ENCODE results near the gene CHMP6. TPM values are rescaled to one million over a fixed set of nuclear protein-coding genes. Genes with fewer than 3 reads are reported as not detected.

The CHMP6 gene
- total RNA-seq, 3 donors from 2014 or later (not counting 1 experiment from before 2014, with no cell fraction given), result 26.8 to 33.3 (median 33.0) TPM

DNA sequence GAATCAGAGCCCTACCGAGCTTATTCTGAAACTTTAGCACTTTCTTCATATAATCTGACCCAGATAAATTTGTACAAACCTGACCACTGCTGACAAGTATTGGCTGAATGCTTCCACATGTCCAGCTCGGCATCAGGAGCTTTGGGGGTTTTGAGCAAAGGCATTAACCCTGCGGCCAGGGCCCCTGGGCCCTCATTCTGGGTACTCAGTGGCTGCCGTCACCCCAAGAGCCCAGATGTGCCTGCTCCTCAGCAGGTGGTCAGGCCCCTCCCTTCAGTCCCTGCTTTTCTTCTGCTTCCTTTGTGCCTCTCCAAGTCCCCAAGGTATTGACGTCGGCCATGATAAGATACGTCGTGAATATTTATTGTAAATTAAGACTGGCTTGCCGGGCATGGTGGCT lies 47.3 kb upstream of the CHMP6 start:
- H3K4me3 ChIP-seq (ENCODE audit: low read length), result no peak overlapping the region
- Mint-ChIP-seq H3K36me3 (peaks cover 10% of the 10 kb centered on the region), H3K27ac (no peak overlapping the region), H3K4me3 (no peak overlapping the region), H3K9me3 (no peaks in the 10 kb centered on the region), H3K27me3 (ENCODE audit: low read depth in 2 of 2) (no peaks in the 10 kb centered on the region), H3K4me1 (peaks cover 13 to 14% of the 10 kb centered on the region in 2 donors)
- no peaks in the 10 kb centered on the region for H3K27me3 ChIP-seq (ENCODE audit: control insufficient read depth, insufficient read depth, low read length)
- H3K9me3 ChIP-seq (ENCODE audit: control insufficient read depth, insufficient read depth, low read length), result no peaks in the 10 kb centered on the region
- DNase-seq (no peak), ATAC-seq (no peak)
- intact Hi-C loops (cut with micrococcal nuclease), result no loop called here
- H3K36me3 ChIP-seq (ENCODE audit: control insufficient read depth, insufficient read depth, low read length), result peaks cover 20% of the 10 kb centered on the region
- 96% methylated on average over 9 of the region's 9 CpGs for WGBS (ENCODE audit: insufficient coverage)
- H3K27ac ChIP-seq (ENCODE audit: low read length), result no peak overlapping the region
- H3K4me1 ChIP-seq (ENCODE audit: control insufficient read depth, insufficient read depth, low read length), result peaks cover 23% of the 10 kb centered on the region
- no peak for TF ChIP-seq CTCF (IDR thresholded peaks at IDR 0.05)

DNA sequence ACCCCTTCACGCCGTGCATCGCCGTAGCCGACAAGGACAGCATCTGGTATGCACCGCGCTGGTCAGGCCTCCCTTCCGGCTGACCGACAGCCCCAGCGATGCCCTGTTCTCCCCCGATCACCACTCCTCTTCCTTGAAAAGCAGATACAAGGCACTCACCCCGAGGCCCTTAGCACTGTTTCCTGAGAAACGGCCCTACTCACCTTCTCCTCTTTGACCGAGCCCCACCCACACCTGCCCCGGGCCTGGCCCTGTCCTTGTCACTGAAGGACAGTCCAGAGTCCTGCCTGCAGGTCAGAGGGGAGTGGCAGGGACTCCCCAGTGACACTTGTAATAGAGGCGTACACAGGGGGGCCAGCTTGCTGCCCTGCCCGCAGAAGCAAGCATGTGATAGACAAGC lies 45.9 kb upstream of the CHMP6 start:
- Histone ChIP-seq H3K27ac (ENCODE audit: low read length) (no peak overlapping the region), H3K9me3 (ENCODE audit: control insufficient read depth, insufficient read depth, low read length) (no peaks in the 10 kb centered on the region), H3K27me3 (ENCODE audit: control insufficient read depth, insufficient read depth, low read length) (no peaks in the 10 kb centered on the region), H3K4me3 (ENCODE audit: low read length) (no peak overlapping the region), H3K36me3 (ENCODE audit: control insufficient read depth, insufficient read depth, low read length) (peaks cover 22% of the 10 kb centered on the region), H3K4me1 (ENCODE audit: control insufficient read depth, insufficient read depth, low read length) (peaks cover 15% of the 10 kb centered on the region)
- Mint-ChIP-seq H3K4me1 (peaks cover 10% of the 10 kb centered on the region in 2 donors), H3K27ac (peak overlapping the region in 1 of 2 donors; percentile 11), H3K9me3 (no peaks in the 10 kb centered on the region), H3K4me3 (no peak overlapping the region), H3K27me3 (ENCODE audit: low read depth in 2 of 2) (no peaks in the 10 kb centered on the region), H3K36me3 (peaks cover 10% of the 10 kb centered on the region)
- 95% methylated on average over 17 of the region's 17 CpGs for WGBS (ENCODE audit: insufficient coverage)
- ATAC-seq, result no peak
- DNase-seq, result no peak
- intact Hi-C loops (cut with micrococcal nuclease), result no loop called here
- TF ChIP-seq CTCF (IDR thresholded peaks at IDR 0.05), result no peak

- peaks cover 10% of the 10 kb centered on the region for H3K36me3 Mint-ChIP-seq
- peaks cover 26% of the 10 kb centered on the region for H3K36me3 ChIP-seq (ENCODE audit: control insufficient read depth, insufficient read depth, low read length)
Measured at GRCh38 chr17:80946449-80946848, 45.2 kb upstream of the CHMP6 start.

More at GRCh38 chr17:80946449-80946848, 45.2 kb upstream of the CHMP6 start:
- no peak for TF ChIP-seq CTCF (IDR thresholded peaks at IDR 0.05)
- Mint-ChIP-seq H3K27ac (peak overlapping the region in 1 of 2 donors; percentile 38), H3K27me3 (ENCODE audit: low read depth in 2 of 2) (no peaks in the 10 kb centered on the region), H3K4me3 (no peak overlapping the region), H3K9me3 (no peaks in the 10 kb centered on the region), H3K4me1 (peaks cover 10% of the 10 kb centered on the region in 2 donors)
- Histone ChIP-seq H3K27me3 (ENCODE audit: control insufficient read depth, insufficient read depth, low read length) (no peaks in the 10 kb centered on the region), H3K4me3 (ENCODE audit: low read length) (no peak overlapping the region), H3K4me1 (ENCODE audit: control insufficient read depth, insufficient read depth, low read length) (peaks cover 18% of the 10 kb centered on the region), H3K27ac (ENCODE audit: low read length) (no peak overlapping the region), H3K9me3 (ENCODE audit: control insufficient read depth, insufficient read depth, low read length) (no peaks in the 10 kb centered on the region)
- ATAC-seq, result no peak
- 96% methylated on average over 8 of the region's 8 CpGs for WGBS (ENCODE audit: insufficient coverage)
- intact Hi-C loops (cut with micrococcal nuclease), result no loop called here
- DNase-seq, result no peak
